Measurements from ENCODE around the gene PXT1. TPM values are rescaled to one million over a fixed set of nuclear protein-coding genes. Genes with fewer than 3 reads are reported as not detected.
"Not testable (repeated sequence)": the region's sequence is repeated elsewhere in the genome, so short reads cannot be mapped to it uniquely, and the experiment has no call there.

PXT1 gene
- total RNA-seq, 1 donor from 2014 or later, result not detected

GRCh38 chr6:36368921-36369865 is 73.5 kb downstream of the PXT1 start:
- DNase-seq, result peak; percentile 78

- no peak for DNase-seq
These were observed 74.2 kb downstream of the PXT1 start for GRCh38 chr6:36368421-36368820.

- DNase-seq, result no peak
These were observed 74.9 kb downstream of the PXT1 start for GRCh38 chr6:36367743-36368142.

GRCh38 chr6:36364669-36365479 is 77.8 kb downstream of the PXT1 start:
- DNase-seq, result no peak

GRCh38 chr6:36364061-36364635 is 78.5 kb downstream of the PXT1 start:
- not testable (repeated sequence) for DNase-seq

- DNase-seq, result not testable (repeated sequence)
These were observed 79.3 kb downstream of the PXT1 start for GRCh38 chr6:36363371-36363752.

- no peak for DNase-seq
These were observed 79.9 kb downstream of the PXT1 start for GRCh38 chr6:36362551-36363370.

GRCh38 chr6:36361071-36361470 is 81.6 kb downstream of the PXT1 start:
- no peak for DNase-seq

GRCh38 chr6:36360241-36361054 is 82.2 kb downstream of the PXT1 start:
- peak; percentile 94 for DNase-seq

GRCh38 chr6:36358226-36358915 is 84.3 kb downstream of the PXT1 start:
- DNase-seq, result peak; percentile 21

- DNase-seq, result no peak
These were observed 84.8 kb downstream of the PXT1 start for GRCh38 chr6:36357872-36358225.

- no peak for DNase-seq
These were observed 86.8 kb downstream of the PXT1 start for GRCh38 chr6:36355819-36356218.

- no peak for DNase-seq
These were observed 89.2 kb downstream of the PXT1 start for GRCh38 chr6:36353411-36353915.

GRCh38 chr6:36352477-36353157 is 90.0 kb downstream of the PXT1 start:
- DNase-seq, result no peak

GRCh38 chr6:36350681-36351571 is 91.7 kb downstream of the PXT1 start:
- DNase-seq, result no peak

GRCh38 chr6:36350082-36350481 is 92.6 kb downstream of the PXT1 start:
- no peak for DNase-seq

- DNase-seq, result peak; percentile 76
These were observed 93.4 kb downstream of the PXT1 start for GRCh38 chr6:36349240-36349639.

- no peak for DNase-seq
These were observed 95.0 kb downstream of the PXT1 start for GRCh38 chr6:36347621-36348020.

Data from tongue (tissue), 2 donors.